ENCODE measurements around the gene GRID2. TPM values are rescaled to one million over a fixed set of nuclear protein-coding genes. Genes with fewer than 3 reads are reported as not detected.

Gene GRID2
- total RNA-seq, 2 donors from 2014 or later, result not detected

GRCh38 chr4:93080316-93080715 lies 776.5 kb downstream of the GRID2 start:
- Histone ChIP-seq H3K27ac (no peak overlapping the region), H3K36me3 (no peaks in the 10 kb centered on the region), H3K9ac (ENCODE audit: low read depth in 2 of 2, low read length in 2 of 2) (no peak overlapping the region), H3K4me3 (no peak overlapping the region), H3K4me1 (no peaks in the 10 kb centered on the region), H3K9me3 (no peaks in the 10 kb centered on the region), H3K27me3 (no peaks in the 10 kb centered on the region)
- intact Hi-C loops (cut with DNase I), result no loop called here
- DNase-seq, result no peak
- TF ChIP-seq CTCF (IDR thresholded peaks at IDR 0.05), result no peak

- no peak for TF ChIP-seq CTCF (IDR thresholded peaks at IDR 0.05)
- Histone ChIP-seq H3K4me1 (no peaks in the 10 kb centered on the region), H3K36me3 (no peaks in the 10 kb centered on the region), H3K27me3 (no peaks in the 10 kb centered on the region), H3K4me3 (no peak overlapping the region), H3K9ac (ENCODE audit: low read depth in 2 of 2, low read length in 2 of 2) (no peak overlapping the region), H3K27ac (no peak overlapping the region), H3K9me3 (no peaks in the 10 kb centered on the region)
- no peak for DNase-seq
- intact Hi-C loops (cut with DNase I), result no loop called here
These were observed 781.0 kb downstream of the GRID2 start for GRCh38 chr4:93084599-93085305.

- Histone ChIP-seq H3K4me3 (no peak overlapping the region), H3K4me1 (no peaks in the 10 kb centered on the region), H3K9me3 (no peaks in the 10 kb centered on the region), H3K9ac (ENCODE audit: low read depth in 2 of 2, low read length in 2 of 2) (no peak overlapping the region), H3K36me3 (no peaks in the 10 kb centered on the region), H3K27ac (no peak overlapping the region), H3K27me3 (no peaks in the 10 kb centered on the region)
- no peak for DNase-seq
- TF ChIP-seq CTCF (IDR thresholded peaks at IDR 0.05), result no peak
- intact Hi-C loops (cut with DNase I), result no loop called here
These were observed 782.6 kb downstream of the GRID2 start for GRCh38 chr4:93086356-93086755.

GRCh38 chr4:93092765-93093164 lies 789.0 kb downstream of the GRID2 start:
- no peak for DNase-seq
- H3K27me3 ChIP-seq, result no peaks in the 10 kb centered on the region
- no peak overlapping the region for H3K4me3 ChIP-seq

GRCh38 chr4:93103042-93103441 lies 799.3 kb downstream of the GRID2 start:
- Histone ChIP-seq H3K36me3 (no peaks in the 10 kb centered on the region), H3K9me3 (no peaks in the 10 kb centered on the region), H3K27me3 (no peaks in the 10 kb centered on the region), H3K9ac (ENCODE audit: low read depth in 2 of 2, low read length in 2 of 2) (no peak overlapping the region), H3K27ac (no peak overlapping the region), H3K4me3 (no peak overlapping the region), H3K4me1 (no peaks in the 10 kb centered on the region)
- intact Hi-C loops (cut with DNase I), result no loop called here
- no peak for DNase-seq
- no peak for TF ChIP-seq CTCF (IDR thresholded peaks at IDR 0.05)

More at GRCh38 chr4:93092765-93093164, 789.0 kb downstream of the GRID2 start:
- Histone ChIP-seq H3K36me3 (no peaks in the 10 kb centered on the region), H3K9ac (ENCODE audit: low read depth in 2 of 2, low read length in 2 of 2) (no peak overlapping the region), H3K27ac (no peak overlapping the region), H3K4me1 (no peaks in the 10 kb centered on the region), H3K9me3 (no peaks in the 10 kb centered on the region)
- intact Hi-C loops (cut with DNase I), result no loop called here
- no peak for TF ChIP-seq CTCF (IDR thresholded peaks at IDR 0.05)
